NCI-H748 (cell line): ENCODE results near the gene CENPP.
"Not testable (repeated sequence)": the region's sequence is repeated elsewhere in the genome, so short reads cannot be mapped to it uniquely, and the experiment has no call there.

Source experiments
- DNase-seq: peaks from one replicate; lab custom pipeline; 2025; ENCODE audit not compliant: unreplicated experiment; lab: John Stamatoyannopoulos, UW

The CENPP gene

DNA sequence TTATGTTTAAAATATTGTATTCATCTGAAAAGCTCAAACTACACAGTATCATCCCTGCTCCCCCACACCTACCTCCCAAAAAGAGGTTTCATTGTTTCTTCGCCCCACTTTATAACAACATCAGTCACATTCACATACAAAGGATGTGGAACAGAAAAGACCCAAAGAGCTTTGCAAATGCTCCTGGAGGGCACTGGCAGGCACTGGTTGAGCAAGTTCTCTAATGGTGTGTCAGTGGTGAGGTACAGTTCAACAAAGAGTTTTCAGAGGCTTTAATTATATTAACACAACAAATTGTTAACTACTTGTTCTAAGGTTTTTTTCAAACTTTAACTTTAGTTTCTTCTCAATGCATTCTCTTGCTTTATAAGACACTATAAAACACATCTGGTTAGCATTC, 264.2 kb downstream of the CENPP start:
- DNase-seq = no peak

DNA sequence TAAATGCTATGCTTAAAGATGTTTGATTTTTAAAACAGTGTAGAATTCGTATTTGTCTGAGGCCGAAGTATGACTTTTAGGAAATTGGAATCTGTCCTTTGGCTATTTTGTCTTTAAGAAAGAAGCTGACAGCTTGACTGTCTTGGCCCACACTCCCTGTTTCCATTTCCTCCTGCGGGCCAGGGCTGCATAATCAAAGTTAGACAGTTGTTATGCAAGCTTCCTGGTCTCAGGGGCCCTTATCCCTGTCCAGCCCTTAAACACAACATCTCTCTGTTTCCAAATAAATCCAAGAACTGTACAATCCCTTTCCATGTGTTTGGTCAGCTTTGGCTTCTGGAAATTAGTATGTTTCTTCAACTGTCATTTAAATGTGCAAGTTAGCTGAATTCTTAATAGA, 264.6 kb downstream of the CENPP start:
- no peak for DNase-seq

GRCh38 chr9:92592537-92592936, 266.8 kb downstream of the CENPP start:
- no peak for DNase-seq

DNA sequence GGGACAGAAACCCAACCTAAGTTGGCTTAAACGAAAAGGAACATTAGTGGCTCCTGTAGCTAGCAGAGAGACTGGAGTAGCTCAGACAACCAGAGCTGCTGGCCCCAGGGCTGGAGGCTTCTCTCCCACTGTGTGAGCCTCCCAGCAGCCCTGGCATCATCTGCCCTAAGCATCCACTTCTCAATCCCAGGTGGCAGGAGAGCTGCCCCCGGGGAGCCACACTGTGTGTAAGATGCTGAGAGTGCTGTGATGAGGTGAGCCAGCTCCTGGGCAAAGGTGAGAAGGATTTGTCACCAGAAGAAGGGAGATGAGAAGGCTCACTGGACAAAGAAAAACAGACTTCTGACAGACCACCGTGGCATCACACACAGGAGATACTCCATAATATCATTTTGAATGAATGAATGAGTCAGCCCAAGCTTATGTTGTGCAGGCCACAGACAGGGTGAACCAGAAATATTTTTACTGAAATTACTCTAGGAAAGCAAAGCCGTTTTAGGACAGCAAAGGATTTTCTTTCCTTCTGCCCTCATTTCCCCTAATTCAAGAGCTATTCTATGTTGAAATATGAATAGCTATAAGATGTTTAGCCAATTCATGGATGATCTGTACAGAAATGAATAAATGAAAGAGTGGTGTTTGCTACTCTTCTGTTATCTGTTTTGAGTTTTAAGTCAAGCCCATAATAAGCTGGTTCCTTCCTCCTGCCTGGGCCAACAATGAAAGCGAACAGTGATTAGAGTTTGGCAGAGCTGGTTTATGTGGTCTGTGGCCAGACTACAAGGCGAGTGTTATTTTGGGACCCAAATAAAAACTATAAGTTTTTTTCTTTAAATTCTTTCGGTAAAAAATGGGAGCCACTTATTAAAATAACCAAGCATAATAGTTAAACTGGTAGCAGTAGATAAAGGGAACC, 267.5 kb downstream of the CENPP start:
- DNase-seq = no peak

GRCh38 chr9:92595075-92595474, 269.3 kb downstream of the CENPP start:
- DNase-seq = not testable (repeated sequence)

GRCh38 chr9:92595930-92596329, 270.2 kb downstream of the CENPP start:
- DNase-seq = no peak

- no peak for DNase-seq
These were observed 272.6 kb downstream of the CENPP start for GRCh38 chr9:92598382-92598781.

GRCh38 chr9:92599938-92600461, 274.2 kb downstream of the CENPP start:
- DNase-seq = no peak

DNA sequence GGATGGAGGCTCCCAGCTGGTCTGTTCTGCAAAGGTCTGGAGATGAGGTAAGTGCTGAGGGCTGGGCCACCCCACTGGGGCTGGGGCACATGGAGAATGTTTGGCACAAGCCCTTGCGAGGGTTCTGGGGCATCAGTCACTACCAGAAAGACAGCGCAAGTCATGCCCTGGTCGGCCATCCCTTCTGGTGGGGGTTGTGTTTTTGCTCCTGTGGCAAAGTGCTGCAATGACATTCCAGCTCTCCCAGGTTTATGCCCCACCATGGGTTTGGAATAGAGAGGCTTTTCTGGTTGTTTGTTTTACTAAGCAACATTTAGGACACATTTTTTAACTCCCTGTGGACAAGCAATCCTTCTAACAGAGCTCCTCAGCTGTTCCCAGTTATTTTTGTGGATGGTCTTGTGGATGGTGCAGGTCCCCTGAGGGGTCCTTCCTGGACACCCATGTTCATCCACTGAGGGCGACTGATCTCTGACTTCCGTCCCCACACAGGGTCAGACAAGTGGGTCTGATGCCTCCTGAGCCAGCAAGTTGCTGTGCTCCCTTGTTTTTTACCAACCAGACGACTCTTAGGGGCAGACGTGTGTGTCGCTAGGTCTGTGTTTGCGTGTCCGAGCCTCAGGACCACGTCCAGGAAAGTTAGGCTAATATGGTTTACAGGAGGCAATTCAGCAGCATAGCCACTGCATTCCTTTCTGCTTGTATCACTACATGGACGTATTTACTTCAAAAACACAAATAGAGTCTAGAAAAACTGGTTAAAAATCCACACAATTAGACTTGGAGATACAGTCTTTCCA, 274.9 kb downstream of the CENPP start:
- no peak for DNase-seq

DNA sequence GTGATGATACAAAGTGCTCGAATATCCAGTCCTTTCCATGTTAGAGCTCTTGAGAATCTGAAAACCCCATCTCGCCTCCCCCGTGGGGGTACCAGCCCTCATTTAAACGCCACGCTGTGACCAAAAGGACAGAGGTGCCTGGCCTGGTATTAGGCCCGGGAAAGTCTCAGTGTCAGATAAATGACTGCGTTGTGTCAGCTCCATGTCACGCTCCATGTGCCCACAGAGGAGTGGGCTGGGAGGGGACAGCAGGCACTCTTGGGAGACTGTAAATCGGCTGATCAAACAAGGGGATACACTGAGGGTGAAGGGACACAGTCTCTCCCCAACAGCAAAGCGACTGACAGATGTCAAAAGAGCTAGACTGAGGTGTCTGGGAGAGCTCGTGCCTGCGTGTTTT, 275.7 kb downstream of the CENPP start:
- no peak for DNase-seq

DNA sequence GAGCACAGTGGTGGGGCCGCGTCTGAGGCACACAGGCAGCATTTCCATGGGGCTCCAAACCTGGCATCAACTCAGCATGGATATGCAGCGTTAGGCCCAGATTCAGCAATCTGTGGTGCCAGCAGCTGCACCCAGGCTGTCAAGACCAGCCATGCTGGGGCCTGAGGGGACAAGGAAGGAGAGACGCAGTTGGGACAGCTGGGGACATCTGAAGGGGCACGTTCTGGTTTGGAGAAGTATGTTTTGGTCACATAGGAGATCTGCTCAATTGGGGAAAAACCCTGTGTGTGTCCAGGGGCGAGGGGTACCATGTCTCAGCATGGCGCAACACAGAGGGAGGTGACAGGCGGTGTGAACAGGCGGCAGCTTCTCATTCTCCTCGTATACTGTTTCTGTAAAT, 276.7 kb downstream of the CENPP start:
- no peak for DNase-seq

GRCh38 chr9:92603100-92603499, 277.3 kb downstream of the CENPP start:
- DNase-seq = no peak

DNA sequence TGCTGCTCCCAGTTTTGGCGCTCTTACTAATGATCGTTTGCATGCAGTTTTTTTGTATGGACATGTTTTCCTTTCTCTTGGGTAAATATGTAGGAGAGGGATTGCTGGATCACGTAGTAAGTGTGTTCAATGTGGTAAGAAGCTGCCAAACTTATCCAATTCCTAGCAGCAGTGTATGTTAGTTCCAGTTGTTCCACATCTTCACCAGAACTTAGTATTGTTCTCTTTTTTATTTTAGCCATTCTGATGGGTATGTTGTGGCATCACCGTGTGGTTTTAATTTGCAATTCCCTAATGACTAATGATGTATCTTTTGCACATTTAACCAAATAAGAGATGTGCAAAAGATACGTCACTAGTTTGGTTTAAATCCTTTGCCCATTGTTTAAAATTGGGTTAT, 278.2 kb downstream of the CENPP start:
- DNase-seq = no peak

DNA sequence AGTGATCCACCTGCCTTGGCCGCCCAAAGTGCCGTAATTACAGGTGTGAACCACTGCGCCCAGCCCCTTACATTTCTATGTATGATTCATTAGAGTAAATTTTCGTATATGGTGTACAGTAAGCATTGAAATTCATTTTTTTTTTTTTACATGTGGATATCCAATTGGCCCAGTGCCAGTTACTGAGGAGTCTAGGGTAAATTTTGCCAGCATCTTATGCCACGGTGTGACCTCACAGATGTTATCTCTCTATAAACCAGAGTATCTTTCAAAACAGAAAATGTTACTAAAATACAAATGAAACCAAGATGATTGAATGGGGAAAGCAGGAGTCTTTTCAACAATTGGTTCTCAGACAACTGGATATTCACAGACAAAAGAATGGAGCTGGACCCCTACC, 279.5 kb downstream of the CENPP start:
- DNase-seq = no peak

DNA sequence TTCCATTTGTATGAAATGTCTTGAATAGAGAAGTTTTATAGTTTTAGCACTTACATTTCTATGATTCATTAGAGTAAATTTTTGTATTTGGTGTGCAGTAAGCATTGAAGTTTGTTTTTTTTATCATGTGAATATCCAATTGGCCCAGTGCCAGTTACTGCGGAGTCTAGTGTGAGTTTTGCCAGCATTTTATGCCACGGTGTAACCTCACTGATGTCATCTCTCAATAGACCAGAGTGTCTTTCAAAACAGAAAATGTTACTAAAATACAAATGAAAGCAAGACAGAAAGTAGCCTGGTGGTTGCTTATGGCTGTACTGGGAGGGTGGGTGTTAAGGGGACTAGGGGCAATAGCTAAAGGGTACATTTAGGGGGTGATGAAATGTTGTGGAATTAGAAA, 281.3 kb downstream of the CENPP start:
- DNase-seq = peak; percentile 11

GRCh38 chr9:92607773-92608172, 282.0 kb downstream of the CENPP start:
- peak; percentile 75 for DNase-seq

DNA sequence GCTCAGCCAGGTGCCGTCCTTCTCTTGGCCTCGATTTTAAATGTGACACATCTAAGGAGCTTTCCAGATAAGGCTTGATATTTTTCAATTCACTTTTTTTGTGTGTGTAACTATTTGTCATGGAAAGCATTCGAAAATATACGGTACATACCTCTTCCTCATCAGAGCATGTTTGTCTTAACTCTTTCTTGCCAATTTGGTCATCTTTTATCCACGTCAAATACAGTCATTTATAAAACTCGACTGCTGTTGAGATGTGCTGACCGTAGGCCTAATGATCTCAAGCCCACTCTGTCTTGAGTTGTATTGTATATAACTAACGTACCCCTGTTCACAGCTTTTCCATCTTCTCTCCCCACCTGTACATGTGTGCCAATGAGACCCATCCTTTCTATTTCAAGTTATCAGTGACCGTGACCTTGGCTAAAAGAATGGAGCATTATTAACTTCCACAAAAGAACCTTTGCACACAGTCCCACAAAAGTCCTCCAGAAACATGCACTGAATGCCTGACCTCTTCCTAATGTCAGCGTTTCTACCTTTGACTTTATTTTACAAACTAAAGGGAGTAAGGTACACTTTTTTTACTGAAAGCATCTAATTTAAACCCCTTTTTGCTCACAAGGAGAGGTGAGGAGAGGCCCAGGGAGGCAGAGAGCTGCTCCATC, 282.6 kb downstream of the CENPP start:
- no peak for DNase-seq

GRCh38 chr9:92608909-92609445, 283.2 kb downstream of the CENPP start:
- peak; percentile 10 for DNase-seq

- no peak for DNase-seq
These were observed 285.0 kb downstream of the CENPP start for GRCh38 chr9:92610470-92611420.
